HG03342 (cell line): ENCODE measurements around the gene BCL6B.
"Not testable (repeated sequence)": the region's sequence is repeated elsewhere in the genome, so short reads cannot be mapped to it uniquely, and the experiment has no call there.

ENCODE experiments used
- ATAC-seq: cut with Tn5 transposase; IDR thresholded peaks from one replicate; pipeline ENCODE4 v1.9.1; 2021; ENCODE audit warnings: mild to moderate bottlenecking, moderate library complexity; ENCODE audit not compliant: unreplicated experiment

Gene BCL6B, protein sequence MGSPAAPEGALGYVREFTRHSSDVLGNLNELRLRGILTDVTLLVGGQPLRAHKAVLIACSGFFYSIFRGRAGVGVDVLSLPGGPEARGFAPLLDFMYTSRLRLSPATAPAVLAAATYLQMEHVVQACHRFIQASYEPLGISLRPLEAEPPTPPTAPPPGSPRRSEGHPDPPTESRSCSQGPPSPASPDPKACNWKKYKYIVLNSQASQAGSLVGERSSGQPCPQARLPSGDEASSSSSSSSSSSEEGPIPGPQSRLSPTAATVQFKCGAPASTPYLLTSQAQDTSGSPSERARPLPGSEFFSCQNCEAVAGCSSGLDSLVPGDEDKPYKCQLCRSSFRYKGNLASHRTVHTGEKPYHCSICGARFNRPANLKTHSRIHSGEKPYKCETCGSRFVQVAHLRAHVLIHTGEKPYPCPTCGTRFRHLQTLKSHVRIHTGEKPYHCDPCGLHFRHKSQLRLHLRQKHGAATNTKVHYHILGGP

DNA sequence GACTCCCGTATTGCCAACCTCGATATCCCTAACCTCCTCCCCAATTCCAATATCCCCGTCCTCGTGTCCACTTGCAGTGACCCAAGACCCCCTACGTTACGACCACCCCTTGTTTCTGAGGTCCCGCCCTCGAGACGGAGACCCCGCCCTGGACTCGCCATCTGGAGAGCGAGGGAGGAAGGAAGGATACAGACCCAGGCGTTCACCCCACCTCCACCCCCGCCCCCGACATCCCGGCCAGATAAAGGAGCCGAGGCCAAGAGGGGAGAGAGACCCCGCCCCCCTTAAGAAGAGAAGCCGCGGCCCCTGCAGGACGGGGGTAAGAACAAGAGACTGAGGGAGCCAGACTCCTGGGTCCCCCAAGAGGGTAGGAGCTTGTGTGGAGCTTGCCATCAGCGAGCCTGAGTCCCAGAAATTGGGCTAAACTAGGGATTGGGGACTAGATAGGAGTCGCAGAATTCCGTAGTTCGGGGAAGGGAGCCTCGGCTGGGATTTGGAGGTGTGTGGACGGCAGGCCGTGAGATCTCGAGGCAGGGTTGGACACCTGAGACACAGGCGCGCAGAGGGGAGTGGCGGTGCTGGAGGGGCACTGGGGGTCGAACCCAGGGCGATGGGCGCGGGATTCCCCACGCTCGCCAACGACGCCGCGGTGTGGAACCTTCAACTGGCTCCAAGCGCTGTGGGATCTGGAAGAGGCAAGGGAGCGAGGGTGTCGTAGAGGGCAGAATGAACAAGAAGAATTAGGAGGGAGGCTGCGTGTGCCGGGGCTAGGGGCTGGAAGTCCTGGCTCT is at the start of gene BCL6B:
TSS of gene BCL6B (plus strand) at position 270 of the 791 bp plus-strand sequence. CDS start 622 bp downstream, outside the sequence.
- ATAC-seq: no peak

DNA sequence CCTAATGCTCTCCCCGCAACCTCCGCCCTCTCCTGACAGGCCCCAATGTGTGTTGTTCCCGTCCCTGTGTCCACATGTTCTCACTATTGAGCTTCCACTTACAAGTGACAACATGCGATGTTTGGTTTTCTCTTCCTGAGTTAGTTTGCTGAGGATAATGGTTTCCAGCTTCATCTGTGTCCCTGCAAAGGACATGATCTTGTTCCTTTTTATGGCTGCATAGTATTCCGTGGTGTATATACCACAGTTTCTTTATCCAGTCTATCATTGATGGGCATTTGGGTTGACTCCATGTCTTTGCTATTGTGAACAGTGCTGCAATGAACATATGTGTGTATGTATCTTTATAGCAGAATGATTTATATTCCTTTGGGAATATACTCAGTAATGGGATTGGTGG is 43.4 kb upstream of the BCL6B start:
- ATAC-seq: not testable (repeated sequence)

DNA sequence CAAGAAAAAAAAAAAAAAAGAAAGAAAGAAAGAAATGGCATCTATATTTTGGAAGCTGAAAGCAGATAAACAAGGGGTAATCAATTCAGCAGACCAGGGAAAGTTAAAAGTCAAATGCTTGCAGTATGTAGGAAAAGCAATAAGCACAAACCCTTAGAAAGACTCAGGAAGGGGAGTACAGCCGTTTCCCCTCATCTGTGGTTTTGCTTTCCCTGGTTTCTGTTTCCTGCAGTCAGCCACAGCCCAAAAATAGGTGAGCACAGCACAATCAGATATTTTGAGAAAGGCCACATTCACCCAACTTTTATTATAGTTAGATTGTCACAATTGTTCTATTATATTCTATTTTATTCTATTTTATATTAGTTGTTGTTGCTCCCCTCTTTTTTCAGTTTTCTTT is 41.4 kb upstream of the BCL6B start:
- no peak for ATAC-seq

DNA sequence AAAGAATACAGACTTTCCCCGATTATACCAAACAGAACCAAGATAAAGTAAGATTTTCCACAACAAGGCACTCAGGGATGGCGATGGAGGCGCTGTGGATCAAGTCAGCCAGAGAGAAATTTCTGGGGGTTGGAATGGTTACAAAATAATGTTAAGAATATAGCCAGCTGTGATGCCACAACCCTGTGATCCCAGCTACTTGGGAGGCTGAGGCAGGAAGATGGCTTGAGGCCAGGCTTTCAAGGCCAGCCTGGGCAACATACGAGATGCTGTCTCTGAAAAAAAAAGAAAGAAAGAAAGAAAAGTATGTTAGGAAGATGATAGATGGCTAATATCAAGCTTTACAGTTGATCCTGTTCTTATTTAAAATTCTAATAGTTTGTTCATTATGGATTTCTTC is 37.6 kb upstream of the BCL6B start:
- no peak for ATAC-seq

DNA sequence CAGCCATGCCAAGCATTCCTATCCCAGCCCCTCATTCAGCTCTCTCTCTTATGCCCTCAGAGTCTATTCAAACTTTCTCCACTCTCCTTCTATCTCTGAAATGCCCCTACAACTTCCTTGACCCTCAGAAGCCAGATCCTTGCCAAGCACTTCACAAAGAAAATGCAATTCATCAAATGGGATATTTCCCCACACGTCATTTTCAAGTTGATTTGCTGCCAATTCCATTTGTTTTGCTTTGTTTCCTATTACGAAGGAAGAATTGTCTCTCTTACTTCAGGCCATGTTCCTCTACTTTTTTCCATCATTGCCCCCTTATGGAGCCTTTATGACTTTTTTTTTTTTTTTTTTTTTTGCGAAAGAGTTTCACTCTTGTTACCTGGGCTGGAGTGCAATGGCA is 36.2 kb upstream of the BCL6B start:
- no peak for ATAC-seq

DNA sequence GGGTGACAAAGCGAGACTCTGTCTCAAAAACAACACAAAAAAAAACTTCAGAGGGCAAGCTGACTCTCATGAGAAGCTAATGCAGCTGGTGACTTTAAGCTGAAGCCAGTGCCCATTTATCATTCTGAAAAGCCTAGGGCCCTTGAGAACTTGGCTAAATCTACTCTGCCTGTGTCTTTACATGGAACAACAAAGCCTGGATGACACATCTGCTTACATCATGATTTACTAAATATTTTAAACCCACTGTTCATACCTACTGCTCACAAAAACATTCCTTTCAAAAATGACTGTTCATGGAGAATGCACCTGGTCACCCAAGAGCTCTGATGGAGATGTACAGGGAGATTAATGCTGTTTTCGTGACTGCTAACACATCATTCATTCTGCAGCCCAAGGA is 33.1 kb upstream of the BCL6B start:
- ATAC-seq: no peak

DNA sequence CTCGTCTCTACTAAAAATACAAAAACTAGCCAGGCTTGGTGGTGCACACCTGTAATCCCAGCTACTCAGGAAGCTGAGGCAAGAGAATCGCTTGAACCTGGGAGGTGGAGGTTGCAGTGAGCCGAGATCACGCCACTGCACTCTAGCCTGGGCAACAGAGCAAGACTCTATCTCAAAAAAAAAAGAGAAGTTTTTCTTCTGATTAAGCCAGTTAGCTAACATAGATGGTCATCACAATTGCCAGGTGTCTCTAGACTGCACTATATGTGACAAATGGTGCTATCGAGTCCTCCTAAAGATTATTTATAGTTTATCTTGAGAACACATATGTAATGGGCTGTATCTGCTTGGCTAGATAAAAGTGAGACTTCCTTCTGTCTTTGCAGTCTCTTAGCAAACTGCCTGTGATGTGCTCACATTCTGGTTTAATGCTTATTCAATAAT is 29.2 kb upstream of the BCL6B start:
- not testable (repeated sequence) for ATAC-seq

DNA sequence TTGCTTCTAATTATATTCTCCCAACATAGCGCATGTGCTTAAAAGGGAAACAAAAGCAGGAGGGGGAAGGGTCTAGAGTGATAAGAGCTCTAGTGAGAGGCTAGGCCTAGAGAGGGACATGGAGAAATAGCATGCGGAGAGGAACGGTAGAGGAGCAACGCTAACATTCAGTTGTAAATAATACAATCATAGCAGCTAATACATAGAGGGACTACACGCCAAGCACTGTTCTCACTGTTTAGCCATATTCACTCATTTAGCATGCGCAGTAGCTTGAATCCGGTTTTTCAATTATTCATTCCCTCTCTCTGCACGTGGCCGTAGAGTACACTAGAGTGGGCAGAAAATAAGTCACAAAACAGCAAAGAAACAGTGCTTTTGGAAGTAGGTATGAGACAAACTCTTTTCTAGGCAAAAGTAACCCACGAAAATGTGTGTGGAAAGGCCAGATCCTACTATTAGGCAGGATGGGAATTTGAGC is 28.7 kb upstream of the BCL6B start:
- ATAC-seq: no peak

DNA sequence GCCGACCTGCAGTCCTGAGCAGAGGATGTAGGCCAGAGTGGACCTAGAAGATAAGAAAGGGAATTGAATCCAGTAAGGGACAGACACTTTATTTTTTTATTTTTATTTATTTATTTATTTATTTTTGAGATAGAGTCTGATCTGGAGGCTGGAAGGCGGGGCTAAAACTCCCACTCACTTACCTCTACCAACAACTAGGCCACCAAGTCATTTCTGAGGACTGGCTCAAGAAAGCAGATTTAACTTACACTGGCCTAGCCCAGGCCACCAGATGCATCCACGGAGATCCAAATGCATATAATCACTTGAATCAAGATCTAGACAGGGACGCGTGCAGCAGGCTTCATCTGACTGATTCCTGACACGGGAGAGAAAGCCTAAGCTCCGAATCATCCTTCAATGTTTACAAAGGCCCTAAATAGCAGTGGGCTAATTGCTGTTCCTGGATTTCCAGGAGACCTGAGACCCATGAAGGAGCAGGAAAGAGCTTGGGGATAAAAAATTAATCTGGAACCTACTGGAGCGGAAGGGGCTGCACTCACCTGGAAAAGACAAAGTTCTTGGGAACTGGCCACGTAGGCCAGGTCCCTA is 28.1 kb upstream of the BCL6B start:
- no peak for ATAC-seq

DNA sequence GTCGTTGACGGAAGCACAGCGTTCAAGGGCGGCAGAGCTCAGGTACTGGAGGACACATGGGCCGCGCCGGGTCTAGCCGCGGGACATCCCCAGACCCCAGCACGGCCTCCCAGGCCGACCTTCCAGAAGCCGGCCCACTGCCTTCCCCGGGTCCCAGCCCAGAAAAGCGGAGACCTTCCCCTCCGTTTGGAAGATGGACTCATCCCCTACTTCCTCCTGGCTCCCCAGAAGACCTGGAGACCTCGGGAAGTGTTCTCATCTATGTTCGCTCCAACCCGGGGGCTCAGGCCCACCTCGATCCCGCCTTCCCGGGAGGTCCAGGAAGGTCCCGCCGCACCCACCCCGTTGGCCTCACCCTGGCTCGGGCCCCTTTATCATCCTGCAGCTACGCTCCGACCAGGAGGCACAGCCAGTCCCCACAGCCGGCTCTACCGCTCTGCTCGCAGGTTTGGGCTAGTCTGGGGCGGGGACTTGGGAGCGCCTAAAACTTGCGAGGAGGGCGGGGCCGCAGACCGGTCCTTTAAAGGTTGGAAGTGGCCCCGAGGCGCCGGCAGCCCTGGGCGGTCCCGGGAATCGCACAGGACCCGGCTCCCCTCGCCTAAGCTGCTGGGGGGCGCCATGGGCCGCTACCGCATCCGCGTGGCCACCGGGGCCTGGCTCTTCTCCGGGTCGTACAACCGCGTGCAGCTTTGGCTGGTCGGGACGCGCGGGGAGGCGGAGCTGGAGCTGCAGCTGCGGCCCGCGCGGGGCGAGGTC is 27.2 kb upstream of the BCL6B start, which contains the start of gene ALOX12:
TSS of gene ALOX12 (plus strand) at position 550 of the 756 bp plus-strand sequence. CDS start at position 619, 69 bp downstream.
- no peak for ATAC-seq

DNA sequence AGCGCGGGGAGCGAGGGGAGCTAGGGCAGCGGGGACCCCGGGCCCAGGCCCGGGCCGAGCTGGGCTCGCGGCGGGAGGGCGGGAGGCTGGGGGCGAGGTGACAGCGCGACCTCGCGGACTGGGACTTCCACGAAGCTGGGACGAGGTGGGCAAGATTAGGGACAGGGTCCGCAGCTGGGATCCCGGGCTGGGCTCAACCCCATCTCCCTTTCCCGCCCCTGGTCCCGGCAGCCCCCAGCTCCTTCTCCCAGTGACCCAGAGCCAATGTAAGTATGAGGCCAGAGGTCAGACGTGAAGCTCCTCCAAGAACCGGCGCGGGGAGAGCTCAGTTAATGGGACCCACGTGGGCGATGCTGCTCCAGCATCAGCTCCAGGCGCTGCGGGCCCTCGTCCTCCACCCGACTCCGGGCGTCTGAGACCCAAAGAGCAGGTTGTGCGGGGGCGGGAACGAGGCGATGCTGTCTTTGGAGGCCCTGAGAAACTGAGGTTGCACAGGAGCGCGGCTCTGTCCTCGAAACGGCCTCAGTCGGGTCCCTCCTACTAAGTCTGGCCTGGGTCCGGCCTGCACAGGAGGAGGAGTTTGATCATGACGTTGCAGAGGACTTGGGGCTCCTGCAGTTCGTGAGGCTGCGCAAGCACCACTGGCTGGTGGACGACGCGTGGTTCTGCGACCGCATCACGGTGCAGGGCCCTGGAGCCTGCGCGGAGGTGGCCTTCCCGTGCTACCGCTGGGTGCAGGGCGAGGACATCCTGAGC is 26.4 kb upstream of the BCL6B start:
- no peak for ATAC-seq

DNA sequence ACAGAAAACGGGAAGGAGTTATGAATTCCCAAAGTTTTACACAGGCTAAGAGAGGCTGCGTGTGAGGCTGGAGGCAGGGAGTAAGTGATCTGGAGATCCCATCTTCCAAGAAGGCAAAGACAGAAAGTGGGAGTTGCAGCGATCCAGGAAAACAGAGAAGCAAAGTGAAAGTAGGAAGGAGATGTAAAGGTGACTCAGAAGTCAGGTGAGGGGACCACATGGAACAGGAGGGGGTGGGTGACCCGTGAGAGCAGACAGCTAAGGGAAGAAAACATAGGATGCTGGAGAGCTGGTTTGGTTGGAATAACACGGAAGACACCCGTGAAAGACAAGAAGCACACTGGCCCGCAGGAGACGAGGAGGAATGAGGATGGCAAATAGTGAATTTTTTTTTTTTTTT is 25.7 kb upstream of the BCL6B start:
- ATAC-seq: no peak

DNA sequence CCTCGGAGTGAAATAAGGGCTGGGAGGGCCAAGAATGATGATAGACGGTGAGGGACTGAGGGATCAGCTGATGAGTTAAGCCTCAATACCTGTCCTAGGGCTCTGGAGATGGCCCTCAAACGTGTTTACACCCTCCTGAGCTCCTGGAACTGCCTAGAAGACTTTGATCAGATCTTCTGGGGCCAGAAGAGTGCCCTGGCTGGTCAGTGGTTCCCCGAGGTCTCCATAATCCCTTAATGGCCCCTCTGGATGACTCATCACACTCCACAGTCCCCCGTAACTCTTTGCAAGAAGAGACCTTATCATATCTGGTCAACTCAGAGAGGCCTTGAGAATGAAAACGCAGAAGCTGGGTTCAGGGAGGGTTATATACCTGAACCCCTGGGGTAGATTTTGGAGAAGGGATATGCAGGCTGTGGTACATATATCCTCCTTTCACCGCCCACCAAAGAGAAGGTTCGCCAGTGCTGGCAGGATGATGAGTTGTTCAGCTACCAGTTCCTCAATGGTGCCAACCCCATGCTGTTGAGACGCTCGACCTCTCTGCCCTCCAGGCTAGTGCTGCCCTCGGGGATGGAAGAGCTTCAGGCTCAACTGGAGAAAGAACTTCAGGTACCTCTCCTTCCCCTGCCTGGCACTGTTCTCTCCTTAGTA is 23.9 kb upstream of the BCL6B start:
- ATAC-seq: no peak

DNA sequence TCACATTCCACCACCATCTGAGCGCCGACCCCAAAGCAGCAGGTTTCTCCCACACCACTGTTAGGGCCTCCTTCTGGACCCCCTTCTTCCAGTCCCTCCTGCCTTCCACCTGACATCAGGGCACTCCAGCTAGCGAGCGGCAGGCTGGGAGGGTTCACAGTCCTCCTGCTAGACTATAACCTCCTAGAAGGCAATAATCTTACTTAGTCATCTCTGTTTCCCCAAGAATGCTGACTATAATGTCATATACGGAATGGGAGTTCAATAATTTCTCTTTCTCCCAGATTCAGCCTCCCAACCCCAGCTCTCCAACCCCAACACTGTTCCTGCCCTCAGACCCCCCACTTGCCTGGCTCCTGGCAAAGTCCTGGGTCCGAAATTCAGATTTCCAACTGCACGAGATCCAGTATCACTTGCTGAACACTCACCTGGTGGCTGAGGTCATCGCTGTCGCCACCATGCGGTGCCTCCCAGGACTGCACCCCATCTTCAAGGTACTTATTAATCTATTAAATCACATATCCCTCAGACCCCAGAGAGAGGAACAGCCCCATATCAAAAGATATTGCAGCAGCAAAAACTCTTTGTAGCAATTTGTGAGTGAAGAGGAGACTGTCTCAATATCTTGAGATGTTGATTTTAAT is 21.4 kb upstream of the BCL6B start:
- ATAC-seq: no peak

DNA sequence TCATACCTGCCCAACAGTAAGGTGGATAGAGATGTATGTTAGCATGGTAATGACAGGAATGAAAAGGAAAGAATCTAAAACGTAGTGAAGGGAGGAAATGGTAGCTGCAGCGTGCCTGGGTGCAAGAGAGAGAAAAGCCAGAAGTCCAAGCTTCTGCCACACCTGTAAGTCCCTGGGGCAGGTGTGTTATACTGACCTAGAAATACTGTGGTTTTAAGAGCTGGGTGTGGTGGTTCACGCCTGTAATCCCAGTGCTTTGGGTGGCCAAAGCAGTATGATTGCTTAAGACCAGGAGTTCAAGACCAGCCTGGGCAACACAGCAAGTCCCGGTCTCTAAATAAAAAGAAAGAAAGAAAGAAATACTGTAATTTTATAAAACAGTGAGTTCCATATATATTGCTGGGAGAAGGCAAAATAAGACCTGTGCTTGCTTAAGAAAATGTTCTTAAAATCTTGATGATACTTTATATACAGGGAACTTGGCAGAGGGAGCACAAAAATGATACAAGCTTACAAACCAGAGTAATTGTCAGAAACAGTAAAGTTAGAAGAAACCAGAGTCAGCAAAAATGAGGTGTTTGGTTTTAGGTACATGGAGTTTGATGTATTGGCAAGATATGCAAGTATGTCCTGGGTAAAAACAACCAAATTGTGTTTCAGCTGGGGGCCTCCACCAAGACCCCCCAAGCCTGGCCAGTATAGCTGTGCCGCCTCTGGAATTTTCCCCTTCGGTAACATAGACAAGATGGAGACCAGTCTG is 20.4 kb upstream of the BCL6B start:
- ATAC-seq: no peak

DNA sequence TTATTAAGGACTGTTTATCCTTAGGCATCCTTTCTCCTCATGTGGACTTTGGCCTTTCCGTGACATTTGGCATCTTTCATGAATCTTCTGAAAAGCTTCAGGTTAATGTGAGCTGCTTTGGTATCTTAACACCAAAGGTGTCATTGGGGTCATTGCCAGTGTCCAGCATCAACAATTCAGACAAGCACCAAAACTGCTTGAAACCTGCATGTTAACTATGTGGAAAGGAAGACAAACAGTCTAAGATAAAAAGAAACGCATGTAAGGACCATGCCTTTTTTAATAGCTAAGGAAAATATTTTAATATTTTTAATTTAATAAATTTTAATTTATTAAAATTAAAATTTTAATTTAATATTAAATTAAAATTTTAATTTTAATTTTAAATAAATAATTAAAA is 19.1 kb upstream of the BCL6B start:
- no peak for ATAC-seq

DNA sequence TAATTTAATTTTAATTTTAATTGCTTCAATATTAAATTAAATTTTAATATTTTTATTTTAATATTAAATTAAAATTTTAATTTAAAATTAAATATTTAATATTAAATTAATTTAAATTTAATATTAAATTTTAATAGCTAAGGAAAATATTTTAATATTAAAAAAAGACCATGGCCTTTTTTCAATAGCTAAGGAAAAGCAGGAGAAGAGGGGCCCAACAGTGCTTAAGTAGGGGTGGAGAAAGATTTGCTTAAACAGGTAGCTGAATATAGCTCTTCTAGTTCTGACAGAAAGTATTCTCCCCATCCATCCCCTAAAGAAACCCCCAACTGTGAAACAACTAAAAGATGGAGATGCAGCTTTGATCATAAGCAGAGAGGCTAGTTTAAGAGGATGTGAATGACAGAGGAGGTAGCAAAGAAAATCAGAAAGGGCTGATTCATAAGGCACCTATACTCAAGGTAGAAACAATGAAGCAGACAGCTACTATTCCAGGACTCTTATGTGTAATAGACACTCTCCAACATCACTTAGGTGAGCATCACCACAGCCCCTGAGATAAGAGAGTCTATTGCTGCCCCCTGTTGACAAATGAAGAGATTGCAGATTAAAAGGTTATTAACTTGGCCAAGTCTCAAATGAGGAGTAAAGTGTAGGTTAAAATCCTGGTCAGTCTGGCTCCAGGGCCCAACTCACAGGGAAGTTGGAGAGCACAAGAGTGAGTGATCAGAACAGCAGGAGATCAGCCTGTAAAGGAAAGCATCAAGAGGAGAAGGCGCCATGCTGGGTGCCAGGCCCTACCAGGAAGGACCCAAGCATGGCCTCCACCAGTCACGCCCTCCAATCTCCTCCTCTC is 18.2 kb upstream of the BCL6B start:
- ATAC-seq: no peak
